H4 (cell line): ENCODE measurements around the gene KCNIP1. TPM values are rescaled to one million over a fixed set of nuclear protein-coding genes. Genes with fewer than 3 reads are reported as not detected.

ENCODE experiments used
- DNase-seq: peaks from one replicate; pipeline ENCODE4 v3.0.0-alpha.2; 2015; ENCODE audit warnings: low spot score
- total RNA-seq: library from RNA; depleted of rRNA; stranded (reverse); fragments of >200 nt; shearing (Covaris generic); gene quantifications from 2 replicates; pipeline ENCODE4 v1.2.3, GENCODE V29; 2014; rRNA removed

KCNIP1 gene
- total RNA-seq = not detected in 2 replicates

GRCh38 chr5:170503990-170504596 lies at the start of gene KCNIP1:
TSS of gene KCNIP1 (plus strand) at chr5:170504020.
- no peak for DNase-seq

- no peak for DNase-seq
These were observed 40.4 kb upstream of the KCNIP1 start for GRCh38 chr5:170463426-170463825.

- no peak for DNase-seq
These were observed 39.3 kb upstream of the KCNIP1 start for GRCh38 chr5:170464280-170465127.

GRCh38 chr5:170466553-170466952 lies 37.3 kb upstream of the KCNIP1 start:
- no peak for DNase-seq

- peak; percentile 57 for DNase-seq
These were observed 36.7 kb upstream of the KCNIP1 start for GRCh38 chr5:170466988-170467707.

- DNase-seq = no peak
These were observed 35.1 kb upstream of the KCNIP1 start for GRCh38 chr5:170468633-170469285.

- no peak for DNase-seq
These were observed 34.4 kb upstream of the KCNIP1 start for GRCh38 chr5:170469414-170469813.

- DNase-seq = no peak
These were observed 33.5 kb upstream of the KCNIP1 start for GRCh38 chr5:170470275-170470674.

GRCh38 chr5:170470808-170471404 lies 32.9 kb upstream of the KCNIP1 start:
- no peak for DNase-seq

- no peak for DNase-seq
These were observed 32.2 kb upstream of the KCNIP1 start for GRCh38 chr5:170471551-170472178.

- DNase-seq = no peak
These were observed 30.2 kb upstream of the KCNIP1 start for GRCh38 chr5:170473642-170474041.

GRCh38 chr5:170474489-170475274 lies 29.1 kb upstream of the KCNIP1 start:
- no peak for DNase-seq

- no peak for DNase-seq
These were observed 28.4 kb upstream of the KCNIP1 start for GRCh38 chr5:170475294-170476000.

- no peak for DNase-seq
These were observed 27.1 kb upstream of the KCNIP1 start for GRCh38 chr5:170476704-170477103.

GRCh38 chr5:170477906-170478305 lies 25.9 kb upstream of the KCNIP1 start:
- no peak for DNase-seq

GRCh38 chr5:170478306-170478705 lies 25.5 kb upstream of the KCNIP1 start:
- DNase-seq = no peak

- peak; percentile 18 for DNase-seq
These were observed 24.3 kb upstream of the KCNIP1 start for GRCh38 chr5:170479484-170479883.

- no peak for DNase-seq
These were observed 23.6 kb upstream of the KCNIP1 start for GRCh38 chr5:170480260-170480659.

- no peak for DNase-seq
These were observed 22.0 kb upstream of the KCNIP1 start for GRCh38 chr5:170481849-170482248.

- no peak for DNase-seq
These were observed 21.3 kb upstream of the KCNIP1 start for GRCh38 chr5:170482511-170482910.
